GM21367 (cell line): ENCODE results near the gene MEGF6.
"Not testable (repeated sequence)": the region's sequence is repeated elsewhere in the genome, so short reads cannot be mapped to it uniquely, and the experiment has no call there.

ENCODE experiments used
- ATAC-seq: cut with Tn5 transposase; IDR thresholded peaks from one replicate; pipeline ENCODE4 v1.9.1; 2021; ENCODE audit not compliant: unreplicated experiment

MEGF6 gene

DNA sequence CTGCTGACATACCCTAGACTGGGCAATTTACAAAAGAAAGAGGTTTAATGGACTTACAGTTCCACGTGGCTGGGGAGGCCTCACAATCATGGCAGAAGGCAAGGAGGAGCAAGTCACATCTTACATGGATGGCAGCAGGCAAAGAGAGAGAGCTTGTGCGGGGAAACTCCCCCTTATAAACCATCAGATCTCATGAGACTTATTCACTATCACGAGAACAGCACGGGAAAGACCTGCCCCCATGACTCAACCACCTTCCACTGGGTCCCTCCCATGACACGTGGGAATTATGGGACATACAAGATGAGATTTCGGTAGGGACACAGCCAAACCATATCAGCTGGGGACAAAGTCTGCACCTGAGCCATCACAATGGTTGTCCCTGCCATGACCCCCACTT, 35.8 kb downstream of the MEGF6 start:
- not testable (repeated sequence) for ATAC-seq

DNA sequence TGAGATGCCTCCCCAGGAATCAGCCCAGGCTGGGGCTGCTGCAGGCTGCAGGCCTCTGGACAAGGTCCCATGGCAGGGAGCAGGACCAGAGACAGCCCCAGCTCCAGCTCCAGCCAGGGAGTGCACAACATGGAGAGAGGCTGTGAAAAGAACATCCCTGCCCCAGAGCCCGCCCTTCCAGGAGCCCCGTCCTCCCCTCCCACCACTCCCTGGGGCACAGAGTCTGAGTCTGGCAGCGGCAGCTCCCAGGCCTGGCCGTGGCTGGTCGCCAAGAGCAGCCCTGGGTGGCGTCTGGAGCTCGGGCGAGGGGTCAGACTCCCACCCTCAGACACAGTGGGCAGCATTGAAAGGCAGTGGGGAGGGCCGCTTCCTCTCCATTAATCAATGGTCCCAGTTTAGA, 37.8 kb downstream of the MEGF6 start:
- no peak for ATAC-seq

DNA sequence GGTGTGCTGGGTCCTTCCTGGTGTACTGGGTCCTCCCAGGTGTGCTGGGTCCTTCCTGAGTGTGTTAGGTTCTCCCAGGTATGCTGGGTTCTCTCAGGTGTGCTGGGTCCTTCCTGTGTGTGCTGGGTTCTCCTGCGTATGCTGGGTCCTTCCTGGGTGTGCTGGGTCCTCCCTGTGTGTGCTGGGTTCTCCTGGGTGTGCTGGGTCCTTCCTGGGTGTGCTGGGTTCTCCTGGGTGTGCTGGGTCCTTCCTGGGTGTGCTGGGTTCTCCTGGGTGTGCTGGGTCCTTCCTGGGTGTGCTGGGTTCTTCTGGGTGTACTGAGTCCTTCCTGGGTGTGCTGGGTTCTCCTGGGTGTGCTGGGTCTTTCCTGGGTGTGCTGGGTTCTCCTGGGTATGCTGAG, 38.7 kb downstream of the MEGF6 start:
- not testable (repeated sequence) for ATAC-seq

DNA sequence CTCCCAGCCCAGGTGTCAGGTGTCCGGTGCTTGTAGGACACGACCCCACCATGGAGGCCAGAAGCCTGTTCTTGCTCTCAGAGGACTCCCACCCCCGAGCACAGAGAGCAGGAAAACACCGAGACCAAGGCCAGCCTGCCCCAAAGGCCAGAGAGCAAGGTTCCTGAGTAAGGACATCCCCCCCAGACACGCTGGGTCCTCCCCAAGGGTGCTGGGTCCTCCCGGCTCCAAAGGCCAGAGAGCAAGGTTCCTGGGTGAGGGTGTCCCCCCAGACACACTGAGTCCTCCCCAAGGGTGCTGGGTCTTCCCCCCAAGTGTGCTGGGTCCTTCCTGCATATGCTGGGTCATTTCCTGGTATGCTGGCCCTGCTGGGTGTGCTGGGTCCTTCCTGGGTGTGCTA, 40.0 kb downstream of the MEGF6 start:
- ATAC-seq: no peak

DNA sequence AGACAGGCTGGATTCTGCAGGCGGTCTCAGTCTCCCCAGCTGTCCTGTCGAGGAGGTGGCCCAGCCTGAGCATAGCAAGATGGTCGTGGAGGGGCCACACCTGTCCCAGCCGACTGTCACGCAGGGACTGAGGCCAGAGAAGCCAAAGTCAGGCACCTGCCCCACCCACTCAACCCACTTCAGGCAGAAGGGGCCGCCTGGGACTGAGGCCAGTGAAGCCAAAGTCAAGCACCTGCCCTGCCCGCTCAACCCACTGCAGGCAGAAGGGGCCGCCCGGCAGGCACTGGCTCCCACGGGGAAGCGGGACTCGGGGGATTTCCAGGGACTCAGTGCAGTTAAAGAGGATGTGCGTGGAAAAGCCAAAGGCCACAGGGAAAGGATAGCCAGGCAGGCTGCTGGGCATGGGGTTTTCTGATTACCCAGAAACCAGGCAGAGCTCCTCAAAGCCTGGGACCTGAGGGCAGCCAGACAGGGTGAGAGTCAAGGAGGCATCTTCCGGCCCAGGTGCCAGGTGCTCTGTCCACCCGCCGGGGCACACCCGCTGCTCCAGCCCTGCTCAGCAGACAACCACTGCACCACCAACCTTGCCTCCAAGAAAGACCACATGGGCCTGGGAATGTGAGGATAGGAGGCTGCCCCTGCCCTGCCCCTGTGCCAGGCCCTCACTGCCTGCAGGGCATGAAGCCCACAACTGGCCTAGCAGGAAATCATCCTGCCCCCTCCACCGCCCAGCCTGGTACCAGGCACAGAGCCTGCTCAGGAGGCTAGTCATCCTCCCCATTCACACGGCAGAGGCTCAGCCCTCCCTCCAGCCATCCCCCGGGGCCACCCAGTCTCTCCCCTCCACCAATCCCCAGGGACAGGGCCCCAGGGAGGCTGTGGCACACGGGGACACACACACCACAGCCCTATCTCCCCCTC, 41.0 kb downstream of the MEGF6 start:
- ATAC-seq: no peak

DNA sequence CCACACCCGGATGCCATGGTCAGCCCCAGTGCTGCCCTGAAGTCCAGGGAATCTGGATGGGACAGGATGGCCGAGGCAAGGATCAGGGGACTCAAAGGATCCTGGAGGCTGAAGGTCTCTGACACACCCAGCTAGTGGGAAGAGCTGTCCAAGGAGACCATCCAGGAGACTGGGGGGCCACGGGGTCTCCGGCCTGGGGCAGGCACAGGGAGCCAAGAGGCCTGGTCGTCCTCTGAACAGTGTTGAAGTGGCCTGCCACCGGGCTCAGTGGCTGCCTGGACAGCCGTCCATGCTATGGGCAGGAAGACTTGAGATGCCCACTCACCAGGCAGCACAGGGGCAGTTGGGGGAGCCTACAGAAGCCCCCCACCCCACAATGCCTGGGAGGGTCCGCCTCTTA, 41.9 kb downstream of the MEGF6 start:
- no peak for ATAC-seq

DNA sequence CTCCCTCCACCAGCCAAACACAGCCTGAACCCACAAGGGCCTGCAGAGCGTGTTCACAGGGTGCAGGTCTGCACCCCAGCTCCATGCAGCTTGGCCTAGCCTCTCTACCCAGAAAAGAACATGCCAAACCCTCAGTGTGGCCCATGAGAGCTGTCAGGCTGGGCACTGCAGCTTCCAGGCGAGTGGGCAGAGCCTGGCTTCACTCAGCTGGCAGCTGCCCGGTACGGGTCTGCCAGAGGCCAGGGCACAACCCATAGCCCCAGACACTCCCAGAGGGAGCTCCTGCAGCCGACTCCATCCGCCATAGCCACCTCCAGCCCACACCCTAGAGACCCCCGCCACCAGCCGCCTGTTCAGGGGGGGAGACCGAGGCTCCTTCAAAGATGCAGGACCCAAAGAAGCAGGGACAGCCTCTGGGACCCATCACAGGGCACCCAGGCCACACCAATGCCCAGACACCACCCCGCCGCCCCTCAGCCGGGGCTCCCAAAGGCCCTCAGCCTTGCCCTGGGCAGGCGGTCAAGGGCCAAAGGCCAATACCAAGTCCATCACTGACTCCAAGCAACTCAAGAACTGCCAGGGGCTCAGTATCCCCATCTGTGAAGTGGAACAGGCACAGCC, 42.4 kb downstream of the MEGF6 start:
- ATAC-seq: no peak

DNA sequence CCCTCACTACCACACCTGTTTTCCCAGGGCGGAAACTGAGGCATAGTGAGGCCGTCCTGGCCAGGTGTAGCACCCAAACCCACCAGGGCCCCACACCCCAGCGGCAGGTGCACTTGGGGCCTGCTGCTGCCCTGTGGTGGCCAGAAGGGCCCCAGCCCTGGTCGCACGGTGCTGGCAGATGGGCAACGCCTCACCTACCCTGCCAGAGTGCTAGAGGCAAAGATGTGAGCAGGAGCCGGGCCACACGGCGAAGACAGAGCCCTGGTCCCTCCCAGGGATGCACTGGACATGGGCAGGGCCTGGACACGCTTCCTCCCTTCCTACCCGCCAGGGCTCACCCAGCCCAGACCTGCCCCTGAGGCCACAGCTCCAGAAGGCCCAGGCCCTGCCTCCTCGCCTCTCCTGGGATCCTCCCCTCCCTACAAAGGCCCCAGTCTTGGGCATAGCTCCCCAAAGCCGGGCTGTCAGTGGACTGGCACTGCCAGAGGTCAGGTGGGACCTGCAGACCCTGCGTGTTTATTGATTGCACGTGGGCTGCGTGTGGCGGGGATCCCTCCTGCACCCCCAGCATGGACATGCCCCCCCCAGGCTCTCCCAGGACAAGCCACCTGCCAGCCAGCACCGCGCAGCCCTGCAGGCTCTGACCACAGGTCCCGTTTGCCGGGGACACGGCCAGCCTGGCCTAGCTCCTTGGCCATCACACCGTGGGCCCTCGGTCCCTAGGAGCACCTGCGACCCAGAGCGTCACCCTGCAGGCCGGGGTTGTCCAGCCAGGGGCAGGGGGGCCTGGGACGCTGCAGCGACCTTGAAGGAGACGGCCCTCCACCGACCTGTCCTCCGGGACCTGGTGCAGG, 44.1 kb downstream of the MEGF6 start:
- ATAC-seq: no peak

DNA sequence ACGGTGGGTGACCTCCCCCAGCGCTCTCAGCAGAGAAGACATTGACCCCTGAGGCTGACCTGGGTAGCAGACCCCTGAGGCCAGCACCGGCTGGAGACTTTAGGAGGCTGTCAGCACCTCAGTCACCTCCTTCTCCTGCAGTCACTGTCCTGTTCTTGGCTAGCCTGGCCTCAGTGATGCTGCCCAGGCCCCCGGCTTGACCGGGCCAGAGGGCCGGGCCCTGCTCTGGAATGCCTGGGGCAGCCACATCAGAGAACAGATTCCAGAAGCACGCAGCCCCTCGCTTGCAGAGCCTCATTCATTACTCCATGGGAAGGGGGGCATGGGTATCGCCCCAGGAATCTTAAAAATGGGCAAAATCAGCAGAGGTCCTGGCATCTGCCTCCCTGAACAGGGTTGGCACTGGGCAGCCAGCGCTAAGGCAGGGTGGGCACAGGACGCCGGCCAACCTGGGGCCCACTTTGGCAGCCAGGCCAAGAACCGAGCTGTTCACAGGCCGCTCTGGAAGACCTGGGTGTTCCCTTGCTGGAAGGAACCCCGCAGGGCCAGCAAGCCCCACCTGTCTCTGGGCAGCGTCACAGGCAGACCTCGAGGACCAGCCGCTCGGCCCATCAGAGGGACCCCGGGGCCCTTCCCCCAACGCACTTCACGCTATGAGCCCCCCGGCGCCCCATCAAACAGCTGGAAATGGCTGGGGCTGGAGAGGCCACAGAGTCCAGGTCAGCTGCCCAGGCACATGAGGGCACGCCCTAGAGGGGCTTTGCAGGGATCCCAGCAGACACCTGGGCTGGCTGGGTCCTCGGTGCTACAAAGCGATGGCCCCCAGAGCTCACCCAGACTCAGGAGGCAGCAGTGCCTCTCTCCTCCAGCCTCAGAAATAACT, 45.1 kb downstream of the MEGF6 start:
- no peak for ATAC-seq

DNA sequence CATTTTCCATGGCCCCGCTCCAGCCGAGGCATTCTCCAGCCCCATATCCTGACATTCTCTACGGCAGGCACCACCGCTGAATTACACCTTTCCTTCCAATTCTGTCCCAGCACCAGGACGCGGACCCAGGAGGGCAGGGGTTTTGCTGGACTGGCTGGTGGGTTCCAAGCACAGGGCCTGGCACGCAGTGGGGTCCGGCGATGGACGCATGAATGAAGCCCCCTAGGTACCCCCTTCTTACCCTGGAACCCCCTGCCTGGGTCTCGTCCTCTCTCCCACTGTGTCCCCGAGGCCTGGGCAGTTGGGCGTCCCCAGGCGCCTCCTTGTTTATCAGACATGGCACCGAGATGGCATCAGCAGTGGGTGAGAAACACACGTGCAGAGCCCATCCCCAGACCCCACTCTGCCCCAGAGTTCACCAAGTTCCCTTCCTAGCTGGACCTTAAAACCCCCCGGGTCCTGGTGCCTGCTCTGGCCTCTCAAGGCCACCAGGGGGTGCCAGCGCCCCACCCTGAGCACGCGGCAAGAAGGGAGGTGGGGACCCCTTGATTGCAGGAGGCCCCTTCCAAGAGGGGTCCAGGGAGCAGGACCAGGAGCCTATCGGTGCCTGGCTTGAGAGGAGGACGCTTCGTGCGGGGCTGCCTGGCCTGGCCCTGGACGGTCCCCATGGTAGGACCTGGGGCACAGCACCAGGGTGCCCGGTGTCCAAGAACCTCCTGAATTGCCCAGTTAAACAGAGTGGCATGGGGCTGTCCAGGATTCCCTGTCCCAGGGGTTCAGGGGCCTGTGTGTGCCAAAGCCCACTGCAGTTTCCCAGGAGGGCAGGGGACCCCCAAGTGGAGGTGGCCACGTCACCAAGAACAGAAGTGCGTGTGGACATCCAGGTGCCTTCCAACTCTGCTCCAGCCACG, 46.1 kb downstream of the MEGF6 start:
- no peak for ATAC-seq

DNA sequence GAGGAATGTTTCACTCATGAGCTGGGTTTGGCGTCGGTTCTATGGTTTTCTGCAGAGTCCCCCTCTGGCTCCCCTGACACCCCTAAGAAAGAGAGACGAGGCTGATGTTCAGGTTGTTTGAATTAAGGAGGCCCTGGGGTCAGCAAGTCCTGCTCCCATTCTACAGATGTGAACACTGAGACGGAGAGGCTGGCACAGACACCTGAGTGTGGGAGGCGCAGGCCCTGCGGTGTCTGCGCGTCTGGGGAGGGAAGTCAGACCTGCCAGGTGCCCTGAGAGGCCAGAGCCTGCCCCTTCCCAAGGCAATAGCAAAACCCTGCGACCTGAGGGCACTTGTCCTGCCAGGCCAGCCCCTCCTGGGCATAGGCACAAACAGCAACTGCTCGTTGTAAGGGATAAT, 47.7 kb downstream of the MEGF6 start:
- ATAC-seq: no peak

DNA sequence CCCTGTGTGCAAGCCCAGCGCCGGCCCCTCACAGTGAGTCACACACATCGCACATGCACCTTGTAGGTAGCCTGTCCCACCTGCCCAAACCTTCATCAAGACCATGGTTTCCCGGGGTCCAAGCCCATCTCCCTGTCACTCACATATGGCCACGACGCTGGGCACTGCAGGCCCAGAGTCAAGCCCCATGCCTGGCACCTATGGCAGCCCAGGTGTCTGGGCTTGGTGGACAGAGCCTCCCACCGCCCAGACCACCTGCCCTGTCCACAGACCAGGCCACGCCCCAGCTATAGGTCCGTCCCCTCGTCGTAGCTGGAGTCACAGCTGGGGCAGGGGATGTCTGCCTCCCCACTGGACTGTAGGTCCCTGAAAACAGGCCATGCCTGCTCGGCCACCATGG, 48.2 kb downstream of the MEGF6 start:
- ATAC-seq: no peak

DNA sequence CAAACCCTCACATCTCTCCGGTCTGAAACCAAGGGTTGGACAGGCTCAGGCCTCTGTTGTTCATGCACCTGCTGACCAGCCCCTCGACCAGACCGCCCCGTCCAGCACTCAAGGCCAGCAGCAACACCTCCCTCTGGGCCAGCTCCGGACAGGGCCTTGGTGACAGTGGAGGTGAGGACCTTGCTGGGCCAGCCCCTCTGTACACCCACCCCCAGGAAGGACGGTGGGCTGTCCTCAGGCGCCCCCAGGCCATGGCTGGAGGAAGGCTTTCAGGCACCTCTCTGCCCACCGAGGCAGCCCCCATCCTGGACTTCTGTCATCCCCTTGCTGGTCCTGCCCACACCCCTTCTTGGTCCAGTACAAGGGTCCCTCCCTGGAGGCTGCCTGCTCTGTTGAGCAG, 48.6 kb downstream of the MEGF6 start:
- ATAC-seq: no peak

DNA sequence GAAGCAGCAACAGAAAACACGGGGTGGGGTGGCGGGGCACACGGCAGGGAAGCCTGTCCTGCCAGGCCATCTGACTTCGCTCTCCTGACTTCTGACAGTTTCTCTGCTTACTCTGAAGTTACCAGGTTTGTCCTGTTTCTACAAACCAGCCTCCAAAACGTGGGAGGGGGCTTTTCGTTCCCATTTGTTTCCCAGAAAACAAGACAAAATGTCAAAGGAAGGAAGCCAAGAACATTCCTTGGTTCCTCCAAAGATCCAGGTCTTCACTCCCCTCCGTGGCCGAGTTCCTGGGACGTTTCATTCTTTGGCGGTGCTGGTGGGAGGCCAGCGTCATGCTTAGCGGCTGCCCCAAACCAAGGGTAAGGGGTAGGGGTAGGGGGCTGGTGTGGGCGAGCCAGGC, 49.6 kb downstream of the MEGF6 start:
- no peak for ATAC-seq

DNA sequence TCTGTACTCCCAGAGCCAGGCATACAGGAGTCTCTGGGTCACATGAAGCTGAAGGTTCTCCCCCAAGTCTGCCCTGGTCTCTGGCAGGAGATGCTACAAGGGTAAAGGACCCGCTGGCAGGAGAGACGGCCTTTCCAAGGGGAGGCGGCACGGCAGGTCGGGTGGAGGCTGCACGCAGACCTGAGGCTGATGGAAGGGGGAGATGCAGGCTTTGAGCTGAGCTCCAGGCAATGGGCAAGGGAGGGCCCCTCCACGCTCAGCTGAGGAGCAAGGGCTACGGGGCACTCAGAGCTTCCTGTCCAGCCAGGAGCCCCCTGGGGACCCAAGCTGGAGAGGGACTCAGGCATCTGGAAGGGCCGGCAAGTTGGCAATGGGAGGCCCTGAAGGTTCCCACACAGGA, 50.3 kb downstream of the MEGF6 start:
- no peak for ATAC-seq

DNA sequence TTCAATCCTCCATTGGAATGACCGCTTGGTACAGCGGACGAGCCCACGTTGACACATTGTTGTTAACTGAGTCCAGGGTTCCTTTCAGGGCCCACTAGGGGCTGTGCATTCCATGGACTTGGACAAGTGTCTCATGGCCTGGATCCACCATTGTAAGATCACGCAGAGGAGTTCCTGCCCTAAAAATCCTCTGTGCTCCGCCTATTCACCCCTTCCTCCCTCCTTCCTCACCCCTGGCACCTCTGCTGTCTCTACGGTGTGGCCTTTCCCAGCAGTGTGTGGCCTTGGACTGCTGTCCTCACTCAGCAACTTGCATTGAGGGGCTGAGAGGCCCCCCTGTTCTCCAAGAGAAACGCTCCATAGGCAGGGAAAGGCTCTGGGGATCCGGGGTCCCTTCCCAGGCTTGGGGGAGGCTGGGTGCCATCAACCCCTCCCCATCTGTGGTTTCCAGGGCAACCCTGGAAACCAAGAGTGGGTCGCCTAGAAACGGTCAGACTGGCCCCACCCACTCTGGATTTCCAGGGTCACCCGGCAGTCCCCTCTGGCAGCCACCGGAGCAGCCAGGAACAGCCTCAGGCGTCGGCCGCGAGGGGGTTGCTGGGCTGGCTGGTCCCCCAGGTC, 50.9 kb downstream of the MEGF6 start:
- ATAC-seq: no peak

DNA sequence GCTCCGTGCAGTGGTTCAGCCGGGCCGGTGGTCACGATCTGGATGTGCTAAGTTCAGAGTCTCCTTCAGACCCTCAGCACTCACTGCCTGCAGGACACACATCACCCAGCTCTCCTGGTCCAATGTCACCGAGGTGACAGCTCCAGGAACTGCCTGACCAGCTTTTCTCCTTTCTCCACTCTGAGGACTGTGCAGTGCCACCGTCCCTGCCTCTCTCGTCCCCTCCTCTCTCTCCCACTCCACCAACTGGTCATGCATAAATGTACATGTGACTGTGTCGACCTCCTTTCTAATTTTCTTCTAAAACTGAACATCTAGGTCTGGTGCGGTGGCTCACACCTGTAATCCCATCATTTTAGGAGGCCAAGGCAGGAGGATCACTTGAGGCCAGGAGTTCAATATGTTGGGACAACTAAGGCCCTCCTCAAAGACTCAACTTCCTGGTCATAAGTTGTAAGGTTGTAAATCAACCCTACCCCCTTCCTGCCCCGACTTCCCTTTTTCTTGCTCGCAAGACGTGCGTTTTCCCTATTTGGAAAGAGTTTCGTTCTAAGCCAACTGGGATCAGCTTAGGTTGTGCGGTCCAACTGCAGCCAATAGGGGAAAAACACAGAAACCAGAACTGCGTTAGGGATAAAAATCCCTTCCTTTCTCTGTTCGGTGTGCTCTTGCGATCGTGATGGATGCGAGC, 53.1 kb downstream of the MEGF6 start:
- no peak for ATAC-seq

DNA sequence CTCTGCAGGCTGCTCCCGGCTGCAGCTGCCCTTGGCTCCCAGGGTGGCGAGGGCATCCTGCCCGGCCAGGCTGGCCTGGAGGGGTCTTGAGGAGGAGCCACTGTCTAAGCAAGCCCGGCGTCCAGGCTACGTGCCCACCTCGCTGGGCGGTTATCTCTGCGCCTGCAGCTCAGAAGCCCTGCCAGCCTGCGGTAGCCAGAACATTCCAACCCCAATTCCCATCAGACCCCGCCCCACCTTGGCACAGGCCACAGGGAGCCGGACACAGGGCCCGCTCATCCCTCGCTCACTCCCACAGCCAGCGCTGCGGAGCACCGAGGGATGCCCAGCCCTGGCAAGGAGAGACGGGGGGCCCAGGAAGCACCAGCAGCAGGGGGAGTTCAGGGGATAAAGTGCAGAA, 53.9 kb downstream of the MEGF6 start:
- ATAC-seq: no peak

DNA sequence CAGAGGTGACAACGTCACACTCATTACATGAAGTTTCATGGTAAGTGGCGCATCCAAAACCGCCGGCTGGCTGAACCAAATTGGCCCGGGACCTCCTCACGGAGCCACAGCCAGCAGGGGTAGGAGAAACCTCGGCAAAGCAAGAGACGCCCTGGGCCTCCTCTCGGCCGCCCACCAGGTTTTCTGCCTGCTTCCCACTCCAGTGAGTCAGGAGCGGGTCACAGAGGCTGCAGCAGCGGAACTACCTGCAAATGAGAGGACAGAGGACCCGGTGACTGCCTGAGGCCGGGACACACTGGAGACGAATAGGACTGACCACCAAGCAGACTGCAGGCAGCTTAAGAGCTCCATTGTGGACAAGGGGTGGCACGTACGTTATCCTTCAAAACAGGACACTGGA, 55.0 kb downstream of the MEGF6 start:
- ATAC-seq: no peak
